AML-193 (cell line): Measurements from ENCODE around the gene PHF24.
"Not testable (repeated sequence)": the region's sequence is repeated elsewhere in the genome, so short reads cannot be mapped to it uniquely, and the experiment has no call there.

Source experiments
- DNase-seq, 2 experiments: peaks; one replicate each; lab custom pipeline; 2025; lab: John Stamatoyannopoulos, UW

PHF24 gene

DNA sequence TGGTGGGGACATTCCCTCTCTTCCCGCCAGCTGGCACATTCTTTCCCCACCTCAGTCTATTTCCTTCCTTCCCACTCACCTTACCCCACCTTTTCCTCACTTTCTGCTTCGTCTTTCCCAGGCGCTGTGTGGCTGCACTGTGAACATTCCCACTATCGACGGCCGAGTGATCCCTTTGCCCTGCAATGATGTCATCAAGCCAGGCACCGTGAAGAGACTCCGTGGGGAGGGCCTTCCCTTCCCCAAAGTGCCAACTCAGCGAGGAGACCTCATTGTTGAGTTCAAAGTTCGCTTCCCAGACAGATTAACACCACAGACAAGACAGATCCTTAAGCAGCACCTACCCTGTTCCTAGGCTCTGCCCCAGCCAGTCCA lies 38.8 kb downstream of the PHF24 start:
- DNase-seq: no peak

DNA sequence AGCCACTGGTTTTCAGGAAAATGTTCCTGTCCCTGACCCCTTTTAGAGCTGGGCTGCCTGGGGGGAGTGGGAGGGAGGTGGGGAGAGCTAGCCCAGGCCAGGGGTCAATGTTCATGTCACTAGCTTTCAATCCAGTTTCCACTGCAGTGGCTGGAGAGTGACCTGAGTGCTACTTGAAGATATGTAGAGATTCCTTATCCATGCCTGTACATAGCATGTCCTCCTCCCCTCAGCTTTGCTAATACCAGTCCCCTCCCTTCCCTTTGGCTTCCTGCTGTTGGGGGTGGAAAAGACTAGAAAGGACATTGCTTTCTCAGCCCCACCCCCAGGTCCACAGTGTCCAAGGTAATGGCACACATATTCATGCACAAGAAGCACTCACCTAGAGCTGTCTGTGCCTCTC lies 39.3 kb downstream of the PHF24 start:
- DNase-seq: no peak

DNA sequence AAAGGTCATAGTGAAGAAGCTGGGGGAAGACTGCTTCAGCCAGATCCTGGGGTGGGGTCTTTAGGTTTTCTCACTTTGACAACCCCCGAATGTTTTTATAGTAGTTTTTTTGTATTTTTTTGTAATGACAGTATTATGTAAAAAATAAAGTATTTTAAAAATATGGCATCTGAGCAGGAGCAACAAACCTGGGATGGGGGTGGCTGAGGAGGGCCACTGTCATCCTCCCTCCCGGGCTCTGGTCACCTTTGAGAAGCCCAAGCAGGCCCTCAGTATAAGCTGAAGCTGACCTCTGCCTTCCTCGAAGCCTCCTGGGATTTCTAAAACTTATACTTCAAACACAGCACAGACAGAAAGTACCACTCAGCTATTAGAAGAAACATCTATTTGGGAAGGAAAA lies 40.2 kb downstream of the PHF24 start:
- no peak for DNase-seq

DNA sequence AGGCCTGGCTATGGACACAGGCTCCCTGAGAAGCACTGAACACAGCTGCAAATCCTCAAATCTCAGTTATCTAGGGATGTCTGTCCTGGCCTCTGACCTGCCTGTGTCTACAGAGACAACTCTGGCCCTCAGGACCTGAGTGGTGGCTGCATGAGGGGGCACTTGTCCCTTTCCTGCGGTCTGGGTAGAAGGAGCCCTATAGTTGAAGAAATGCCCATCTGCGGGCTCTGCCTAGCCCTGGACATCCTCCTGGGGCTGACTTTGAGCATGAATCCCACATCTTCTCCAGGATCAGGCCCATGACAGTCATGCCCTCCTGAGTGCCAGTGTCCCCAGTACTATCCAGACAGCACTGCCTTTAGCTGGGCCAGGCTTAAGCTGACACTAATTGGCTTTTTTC lies 41.5 kb downstream of the PHF24 start:
- DNase-seq: no peak

DNA sequence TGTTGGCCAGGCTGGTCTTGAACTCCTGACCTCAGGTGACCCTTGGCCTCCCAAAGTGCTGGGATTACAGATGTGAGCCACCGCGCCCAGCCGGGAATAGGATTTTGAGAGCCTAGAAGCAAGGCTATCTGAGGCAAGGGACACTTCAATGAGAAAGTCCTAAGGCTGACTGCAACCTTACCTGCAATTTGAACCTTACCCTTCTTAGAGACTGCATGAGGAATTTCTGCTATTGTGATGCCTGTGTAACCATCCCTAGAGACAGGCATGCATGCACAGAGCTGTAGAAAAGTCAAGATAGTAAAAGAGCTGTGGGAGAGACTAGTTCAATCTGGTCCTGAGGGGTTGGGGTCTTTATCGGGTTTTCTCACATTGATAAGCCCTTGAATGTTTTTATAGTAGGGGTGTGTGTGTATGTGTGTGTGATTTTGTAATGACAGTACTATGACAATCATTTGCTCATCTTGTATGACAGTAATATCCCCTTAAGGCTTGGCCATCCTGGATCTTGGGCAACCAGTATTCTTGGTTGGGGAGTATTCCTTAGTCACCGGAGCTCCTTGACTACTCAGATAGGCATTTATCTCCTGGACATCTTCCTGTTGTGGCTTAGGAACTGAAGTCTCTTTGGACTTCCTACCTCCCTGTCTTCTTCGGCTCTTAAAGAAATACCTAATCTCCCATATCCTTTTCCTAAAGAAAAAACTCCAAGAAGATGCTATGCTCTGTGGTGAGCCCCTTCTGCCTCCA lies 42.6 kb downstream of the PHF24 start:
- no peak for DNase-seq

DNA sequence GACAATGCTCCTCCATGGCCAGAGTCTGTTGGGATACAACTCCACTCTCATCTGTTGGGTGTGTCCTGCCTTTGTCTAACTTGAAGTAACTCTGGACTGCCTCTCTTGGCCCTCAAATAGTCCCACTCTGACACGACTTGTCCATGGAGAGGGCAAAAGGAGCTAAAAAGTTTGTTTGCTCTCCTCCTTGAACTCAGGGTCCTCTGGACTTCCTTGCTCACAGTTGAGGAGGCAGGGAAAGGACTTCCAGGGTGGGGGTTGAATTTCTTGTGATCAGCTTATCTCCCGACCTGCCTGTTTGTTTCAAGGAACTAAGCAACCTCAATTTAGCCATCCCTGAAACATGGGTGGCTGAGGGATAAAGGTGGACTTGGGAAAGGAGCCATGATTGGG lies 43.2 kb downstream of the PHF24 start:
- DNase-seq: no peak

DNA sequence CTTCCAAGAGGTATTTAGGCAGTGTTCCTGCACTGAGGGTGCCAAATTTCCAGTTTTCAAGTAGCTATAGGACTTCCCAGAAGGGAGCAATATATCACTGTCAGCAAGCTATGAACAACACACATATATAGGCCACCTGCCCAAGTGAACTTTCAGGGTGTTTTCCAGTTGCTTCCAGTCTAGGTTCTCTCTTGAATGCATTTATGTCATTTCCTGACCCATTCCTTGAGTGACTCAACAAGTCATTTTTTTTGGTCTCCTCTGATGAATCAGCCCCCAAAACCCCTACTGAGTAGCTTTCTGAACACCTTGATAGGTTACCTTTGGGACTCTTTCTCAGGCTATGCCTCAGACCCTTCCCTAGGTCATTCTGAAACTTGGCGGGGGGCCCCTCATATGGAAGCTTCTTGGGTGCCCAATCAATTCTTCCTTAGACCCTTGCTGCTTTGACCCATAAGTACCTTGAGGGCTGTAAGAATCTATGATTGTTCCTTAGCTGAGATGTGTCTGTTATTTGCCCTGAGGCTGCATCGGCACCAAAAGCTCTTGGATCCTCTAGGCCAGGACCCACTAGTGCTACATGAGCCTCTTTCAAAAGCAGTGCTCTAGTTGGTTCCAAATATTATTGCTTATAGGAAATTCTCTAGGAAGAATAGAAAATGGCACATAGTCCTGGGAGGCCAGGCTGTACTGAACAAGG lies 43.9 kb downstream of the PHF24 start:
- no peak for DNase-seq

DNA sequence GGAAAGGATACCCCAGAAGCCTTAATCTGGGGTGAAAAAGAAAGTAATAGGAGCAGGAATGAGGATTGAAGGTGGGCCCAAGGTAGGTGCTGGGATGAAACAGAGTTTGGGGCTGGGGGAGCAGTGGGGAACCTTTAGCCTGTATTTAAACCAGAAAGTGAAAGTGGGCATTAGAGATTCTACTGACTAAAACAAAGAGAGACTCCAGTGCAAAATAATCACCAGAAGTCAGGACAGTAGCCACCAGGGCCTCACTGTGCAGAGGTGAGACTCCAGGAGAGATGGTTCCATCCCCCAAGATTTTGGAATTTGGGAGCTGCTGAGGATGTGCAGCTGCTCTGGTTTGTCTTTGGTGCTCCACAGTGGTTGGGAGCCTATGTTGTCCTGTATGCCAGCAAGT lies 44.5 kb downstream of the PHF24 start:
- DNase-seq: no peak

DNA sequence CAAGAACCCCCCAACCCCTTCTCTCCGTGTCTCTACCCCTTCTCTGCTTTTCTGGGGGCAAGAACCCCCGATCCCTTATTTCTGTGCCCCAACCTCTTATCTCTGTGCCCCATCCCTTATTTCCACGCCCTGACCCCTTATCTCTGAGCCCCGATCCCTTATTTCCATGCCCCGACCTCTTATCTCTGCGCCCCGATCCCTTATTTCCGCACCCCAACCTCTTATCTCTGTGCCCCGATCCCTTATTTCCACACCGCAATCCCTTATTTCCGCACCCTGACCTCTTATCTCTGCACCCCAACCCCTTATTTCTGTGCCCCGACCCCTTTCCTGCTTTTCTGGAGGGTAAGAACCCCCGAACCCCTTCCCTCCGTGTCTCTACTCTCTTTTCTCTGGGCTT lies 46.2 kb downstream of the PHF24 start:
- not testable (repeated sequence) for DNase-seq

DNA sequence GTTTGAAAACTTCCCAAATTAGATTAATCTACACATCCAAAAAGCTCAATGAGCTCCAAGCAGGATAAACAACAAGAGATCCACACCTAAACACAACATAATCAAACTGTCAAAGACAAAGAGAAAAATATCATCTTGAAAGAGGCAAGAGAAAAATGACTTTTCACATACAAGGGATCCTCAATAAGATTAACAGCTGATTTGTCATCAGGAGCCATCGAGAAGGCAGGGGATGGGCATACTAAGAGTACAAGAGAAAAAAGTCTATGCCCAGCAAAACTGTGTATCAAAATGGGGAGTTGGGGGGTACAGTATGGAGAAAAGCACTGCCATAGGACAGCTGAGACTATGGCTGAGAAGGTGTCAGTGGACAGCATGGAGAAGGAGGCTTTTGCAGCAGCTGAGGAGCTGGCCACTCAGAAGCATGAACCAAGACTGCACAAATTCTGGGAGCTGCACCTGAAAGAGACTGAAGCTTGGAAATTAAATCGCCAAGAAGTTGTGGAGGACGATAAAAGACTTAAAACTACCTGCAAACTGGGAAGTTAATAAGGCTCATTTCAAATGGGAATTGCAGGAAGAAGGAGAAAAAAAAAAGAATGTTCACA lies 52.4 kb downstream of the PHF24 start:
- DNase-seq: no peak

DNA sequence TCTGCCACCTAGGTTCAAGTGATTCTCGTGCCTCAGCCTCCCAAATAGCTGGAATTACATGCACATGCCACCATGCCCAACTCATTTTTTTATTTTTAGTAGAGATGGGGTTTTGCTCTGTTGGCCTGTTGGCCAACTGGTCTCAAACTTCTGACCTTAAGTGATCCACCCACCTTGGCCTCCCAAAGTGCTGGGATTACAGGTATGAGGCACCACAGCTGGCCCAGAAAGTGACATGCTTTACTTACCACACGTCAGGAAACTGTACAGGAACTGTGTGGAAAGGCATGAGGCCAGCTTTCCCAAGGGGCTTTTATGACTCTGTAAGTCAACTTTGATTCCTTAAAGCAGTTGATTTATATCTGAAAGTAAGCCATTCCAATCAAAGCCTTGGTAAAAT lies 56.4 kb downstream of the PHF24 start:
- DNase-seq: no peak

DNA sequence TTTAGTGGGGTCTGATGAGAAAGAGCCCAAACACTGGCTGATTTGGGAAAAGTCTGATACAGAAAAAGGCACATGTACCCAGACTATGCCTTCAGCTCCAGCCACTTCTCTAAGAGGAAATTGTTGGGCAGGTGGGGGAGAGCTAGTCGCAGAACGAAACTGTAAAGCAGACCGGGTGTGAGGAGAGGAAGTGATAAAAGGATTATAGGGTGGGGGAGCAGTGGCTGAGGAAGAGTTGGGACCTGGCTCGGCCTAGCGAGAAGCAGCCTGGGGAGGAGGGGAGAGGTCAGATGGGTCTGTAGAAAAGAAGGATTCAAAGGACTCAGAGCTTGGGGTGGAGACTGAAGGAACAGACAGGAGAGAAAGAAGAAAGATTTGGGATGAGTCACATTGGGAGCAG lies 65.4 kb downstream of the PHF24 start:
- DNase-seq: not testable (repeated sequence)

DNA sequence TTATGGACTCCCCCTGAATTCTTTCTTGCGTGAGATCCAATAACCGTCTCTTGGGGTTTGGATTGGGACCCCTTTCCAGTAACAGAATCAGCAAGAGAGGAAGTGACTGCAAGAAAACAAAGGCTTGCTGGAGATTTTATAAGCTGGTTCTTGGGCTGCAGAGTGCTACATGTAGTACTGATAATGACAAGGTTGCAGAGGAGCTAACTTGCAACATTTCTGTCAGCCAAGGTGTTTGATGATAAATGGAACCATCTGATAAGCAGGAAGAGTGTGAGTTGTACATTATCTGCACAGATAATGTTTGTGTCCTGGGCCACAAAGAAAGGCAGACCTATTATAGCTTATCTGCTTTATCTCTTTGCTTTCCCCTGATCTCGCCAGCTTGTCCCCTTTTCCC lies 68.6 kb downstream of the PHF24 start:
- DNase-seq: no peak

DNA sequence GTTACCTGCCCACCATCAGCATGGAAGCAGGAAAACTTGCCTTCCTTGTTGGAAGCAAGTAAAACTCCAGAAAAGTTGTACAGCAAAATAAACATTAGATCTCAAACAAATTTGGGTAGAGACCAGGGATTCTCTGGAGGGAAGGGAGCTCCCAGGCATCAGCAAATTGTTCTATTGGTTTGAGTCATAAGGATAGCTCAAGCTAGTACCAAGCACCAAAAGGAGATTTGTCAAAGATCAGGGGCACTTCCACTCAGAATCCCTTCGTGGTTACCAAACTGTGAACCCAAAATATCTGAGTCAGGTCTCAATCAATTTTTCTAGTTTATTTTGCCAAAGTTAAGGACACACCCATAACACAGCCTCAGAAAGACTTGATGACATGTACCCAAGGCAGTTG lies 69.3 kb downstream of the PHF24 start:
- no peak for DNase-seq

DNA sequence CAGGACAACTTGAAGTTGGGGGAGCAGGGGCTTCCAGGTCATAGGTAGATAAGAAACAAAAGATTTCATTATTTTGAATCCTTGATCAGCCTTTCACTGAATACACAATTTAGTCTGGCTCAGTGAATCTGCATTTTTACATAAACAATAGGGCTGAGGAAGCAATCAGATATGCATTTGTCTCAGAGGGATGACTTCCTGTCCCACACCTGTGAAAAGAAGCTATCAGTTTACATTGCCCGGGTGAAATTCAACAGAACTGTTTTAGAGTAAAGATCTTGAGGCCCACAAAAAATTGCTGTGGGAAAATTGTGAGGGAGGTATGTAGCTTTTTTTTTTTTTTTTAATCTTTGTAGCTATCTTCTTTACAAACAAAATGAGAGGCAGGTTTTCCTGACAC lies 69.8 kb downstream of the PHF24 start:
- DNase-seq: no peak

DNA sequence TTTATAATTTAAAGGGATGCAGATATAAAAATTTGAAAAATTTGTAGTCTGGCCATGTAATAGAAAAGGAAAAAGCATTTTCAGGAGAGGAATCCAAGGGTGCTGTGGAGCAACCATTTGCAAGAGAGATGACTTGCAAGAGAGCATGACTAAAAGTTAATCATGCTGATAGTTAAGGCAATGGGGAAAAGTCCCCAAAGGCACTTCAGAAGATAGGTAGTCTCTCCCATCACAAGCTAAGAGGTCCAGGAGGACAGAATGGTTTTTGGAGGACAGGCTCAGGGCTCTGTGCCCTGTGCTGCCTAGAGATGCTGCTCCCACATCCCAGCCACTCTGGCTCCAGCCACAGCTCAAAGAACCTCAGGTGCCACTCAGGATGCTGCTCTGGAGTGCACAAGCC lies 70.3 kb downstream of the PHF24 start:
- no peak for DNase-seq

DNA sequence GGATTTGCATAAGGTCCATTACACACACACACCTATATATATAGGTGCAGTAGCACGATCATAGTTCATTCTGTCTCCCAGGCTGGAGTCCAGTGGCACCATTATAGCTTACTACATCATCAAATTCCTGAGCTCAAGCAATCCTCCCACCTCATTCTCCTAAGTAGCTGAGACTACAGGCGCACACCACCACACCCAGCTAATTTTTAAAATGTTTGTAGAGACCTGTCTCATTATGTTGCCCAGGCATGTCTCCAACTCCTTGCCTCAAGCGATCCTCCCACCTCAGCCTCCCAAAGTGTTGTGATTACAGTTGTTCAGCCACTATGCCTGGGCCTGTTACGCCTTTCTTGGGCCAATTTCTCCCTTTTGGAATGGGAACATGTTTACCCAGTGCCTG lies 71.2 kb downstream of the PHF24 start:
- no peak for DNase-seq

DNA sequence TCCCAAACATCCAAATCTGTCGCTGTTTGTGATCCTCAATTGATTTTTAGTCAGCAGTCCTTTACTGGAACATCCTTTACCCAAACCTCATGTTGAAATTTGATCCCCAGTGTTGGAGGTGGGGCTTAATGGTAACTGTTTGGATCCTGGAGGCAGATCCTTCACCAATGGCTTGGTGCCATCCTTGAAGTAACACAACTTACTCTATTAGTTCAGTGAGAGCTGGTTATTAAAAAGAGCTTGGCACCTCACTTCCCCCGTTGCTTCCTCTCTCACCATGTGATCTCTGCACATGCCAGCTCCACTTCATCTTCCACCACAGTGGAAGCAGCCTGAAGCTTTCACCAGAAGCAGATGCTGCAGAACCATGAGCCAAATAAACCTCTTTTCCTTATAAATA lies 71.8 kb downstream of the PHF24 start:
- DNase-seq: peak in 1 of 2 experiments; percentile 10
